MM.1S (cell line): ENCODE data around the gene ATXN1.

Experiments
- DNase-seq: peaks from one replicate; pipeline ENCODE4 v3.0.0-alpha.2; 2015
- H2AFZ ChIP-seq: fragments of 300-600 bp; sonication (generic); 2 replicates; pipeline ENCODE4 v1.6.0; 2016; ENCODE audit warnings: antibody characterized with exemption, low read length
- H3F3A ChIP-seq: fragments of 300-600 bp; sonication (generic); 2 replicates; pipeline ENCODE4 v1.6.1; 2016; ENCODE audit warnings: mild to moderate bottlenecking, antibody characterized with exemption, low read length, moderate library complexity, mixed read lengths; ENCODE audit not compliant: insufficient read depth
- H3K27ac ChIP-seq: fragments of 300-600 bp; sonication (generic); 2 replicates; pipeline ENCODE4 v1.5.1; 2016; ENCODE audit warnings: mild to moderate bottlenecking, low read length
- H3K27me3 ChIP-seq: fragments of 300-600 bp; sonication (generic); replicated peaks from 2 replicates; pipeline ENCODE4 v1.6.0; 2016; ENCODE audit warnings: low read length; ENCODE audit not compliant: insufficient read depth
- H3K36me3 ChIP-seq: fragments of 300-600 bp; sonication (generic); replicated peaks from 2 replicates; pipeline ENCODE4 v1.6.1; 2016; ENCODE audit warnings: mild to moderate bottlenecking, low read length, mixed read lengths; ENCODE audit not compliant: insufficient read depth
- H3K4me1 ChIP-seq: fragments of 300-600 bp; sonication (generic); 2 replicates; pipeline ENCODE4 v1.6.1; 2016; ENCODE audit warnings: low read length, mixed read lengths
- H3K4me2 ChIP-seq: fragments of 300-600 bp; sonication (generic); 2 replicates; pipeline ENCODE4 v1.6.0; 2016; ENCODE audit warnings: low read depth, low read length
- H3K4me3 ChIP-seq: fragments of 300-600 bp; sonication (generic); 2 replicates; pipeline ENCODE4 v1.5.1; 2016; ENCODE audit warnings: low read length, mixed read lengths
- H3K79me2 ChIP-seq: fragments of 300-600 bp; sonication (generic); 2 replicates; pipeline ENCODE4 v1.6.1; 2016; ENCODE audit warnings: mixed run types, low read length, mixed read lengths
- H3K9ac ChIP-seq: fragments of 300-600 bp; sonication (generic); 2 replicates; pipeline ENCODE4 v1.6.1; 2016; ENCODE audit warnings: low read length, mixed read lengths
- H3K9me2 ChIP-seq: fragments of 300-600 bp; sonication (generic); replicated peaks from 2 replicates; pipeline ENCODE4 v1.6.1; 2016; ENCODE audit warnings: mild to moderate bottlenecking, low read length, mixed read lengths; ENCODE audit not compliant: insufficient read depth
- H3K9me3 ChIP-seq: fragments of 300-600 bp; sonication (generic); replicated peaks from 2 replicates; pipeline ENCODE4 v1.6.1; 2016; ENCODE audit warnings: mild to moderate bottlenecking, low read length, mixed read lengths; ENCODE audit not compliant: insufficient read depth
- H4K20me1 ChIP-seq: fragments of 300-600 bp; sonication (generic); 2 replicates; pipeline ENCODE4 v1.6.1; 2016; ENCODE audit warnings: mild to moderate bottlenecking, low read length, moderate library complexity, mixed read lengths; ENCODE audit not compliant: insufficient read depth
- CTCF ChIP-seq: fragments of 300-600 bp; sonication (generic); IDR thresholded peaks from 2 replicates; pipeline ENCODE4 v1.5.1; 2016; ENCODE audit warnings: antibody characterized with exemption, low read length, mixed read lengths
- EZH2 ChIP-seq: fragments of 300-600 bp; sonication (generic); optimal IDR thresholded peaks from 2 replicates; pipeline ENCODE3; 2017; ENCODE audit warnings: low read depth, mild to moderate bottlenecking, antibody characterized with exemption, low read length, mixed read lengths
- EZH2phosphoT487 ChIP-seq: fragments of 300-600 bp; sonication (generic); IDR thresholded peaks from 2 replicates; pipeline ENCODE4 v1.6.1; 2018; ENCODE audit warnings: antibody characterized with exemption, low read length

ATXN1 gene

GRCh38 chr6:16314296-16314695 lies 447.0 kb downstream of the ATXN1 start:
- Histone ChIP-seq H3K4me1 (peaks cover 6% of the 10 kb centered on the region), H3K9me2 (no peaks in the 10 kb centered on the region), H3F3A (0 out of 2 replicates have a peak, but pooled peaks cover 3% of the 10 kb centered on the region), H3K27ac (no peak overlapping the region), H2AFZ (no peak overlapping the region), H3K9ac (no peak overlapping the region), H3K79me2 (no peaks in the 10 kb centered on the region), H3K27me3 (no peaks in the 10 kb centered on the region), H3K9me3 (no peaks in the 10 kb centered on the region), H3K36me3 (no peaks in the 10 kb centered on the region), H3K4me2 (no peak overlapping the region), H3K4me3 (no peak overlapping the region), H4K20me1 (no peaks in the 10 kb centered on the region)
- no peak for DNase-seq
- TF ChIP-seq EZH2phosphoT487 = no peak
- no peak for TF ChIP-seq CTCF
- TF ChIP-seq EZH2 = no peak

- Histone ChIP-seq H3K9me2 (no peaks in the 10 kb centered on the region), H3K36me3 (no peaks in the 10 kb centered on the region), H3K4me3 (no peak overlapping the region), H3K9me3 (no peaks in the 10 kb centered on the region), H3K4me2 (no peak overlapping the region), H4K20me1 (no peaks in the 10 kb centered on the region), H3K79me2 (no peaks in the 10 kb centered on the region), H3K27me3 (no peaks in the 10 kb centered on the region), H3F3A (0 out of 2 replicates have a peak, but pooled peaks cover 3% of the 10 kb centered on the region), H3K4me1 (peaks cover 4% of the 10 kb centered on the region), H3K9ac (no peak overlapping the region), H2AFZ (no peak overlapping the region), H3K27ac (no peak overlapping the region)
- no peak for TF ChIP-seq EZH2
- TF ChIP-seq CTCF = no peak
- no peak for TF ChIP-seq EZH2phosphoT487
- DNase-seq = no peak
Measured at GRCh38 chr6:16313732-16314131, 447.5 kb downstream of the ATXN1 start.

GRCh38 chr6:16311763-16312162 lies 449.5 kb downstream of the ATXN1 start:
- no peaks in the 10 kb centered on the region for H3K79me2 ChIP-seq
- H3F3A ChIP-seq = no peaks in the 10 kb centered on the region
- no peak overlapping the region for H3K9ac ChIP-seq
- no peak for TF ChIP-seq EZH2phosphoT487
- no peak for TF ChIP-seq CTCF
- TF ChIP-seq EZH2 = no peak
- H3K9me2 ChIP-seq = no peaks in the 10 kb centered on the region
- no peaks in the 10 kb centered on the region for H3K36me3 ChIP-seq
- no peak overlapping the region for H3K4me3 ChIP-seq
- H3K4me1 ChIP-seq = peaks cover under 1% of the 10 kb centered on the region; the same call in 1 of the 2 replicates
- no peak overlapping the region for H3K27ac ChIP-seq
- no peak overlapping the region for H3K4me2 ChIP-seq
- no peak for DNase-seq
- no peaks in the 10 kb centered on the region for H3K27me3 ChIP-seq
- H2AFZ ChIP-seq = no peak overlapping the region
- H4K20me1 ChIP-seq = no peaks in the 10 kb centered on the region
- no peaks in the 10 kb centered on the region for H3K9me3 ChIP-seq
